NT2/D1 (cell line): Measurements from ENCODE around the gene PAK5.

Source experiments
- SUZ12 ChIP-seq: IDR thresholded peaks from 2 replicates; pipeline ENCODE4 v1.6.1; 2011; ENCODE audit not compliant: insufficient read length, insufficient read depth; ENCODE audit errors: extremely low read depth
- YY1 ChIP-seq: IDR thresholded peaks from 2 replicates; pipeline ENCODE4 v1.6.1; 2011; ENCODE audit not compliant: insufficient read length, insufficient read depth

DNA sequence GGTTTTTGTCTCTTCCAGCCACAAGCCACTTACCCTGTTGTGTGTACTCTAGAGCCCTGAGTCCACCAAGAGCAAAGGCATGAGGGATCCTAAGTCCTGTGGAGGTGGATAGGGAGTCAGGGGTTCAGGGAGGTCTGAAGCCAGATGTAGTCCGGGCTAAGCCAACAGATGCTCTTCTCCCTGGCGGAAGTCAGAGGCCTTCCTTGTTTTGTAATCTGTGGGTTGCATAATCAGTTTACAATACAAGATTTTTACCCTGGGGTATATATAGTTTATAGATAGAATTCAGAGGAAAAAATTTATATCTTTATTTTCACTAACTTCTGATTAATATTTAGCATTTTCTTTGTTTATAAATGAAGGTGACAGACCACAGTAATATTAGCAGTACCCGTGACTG, 315.2 kb downstream of the PAK5 start:
- TF ChIP-seq YY1 (no peak), SUZ12 (no peak)
